HG03066 (cell line): ENCODE data around the gene ADM.
"Not testable (repeated sequence)": the region's sequence is repeated elsewhere in the genome, so short reads cannot be mapped to it uniquely, and the experiment has no call there.

Experiments used
- ATAC-seq: cut with Tn5 transposase; IDR thresholded peaks from one replicate; pipeline ENCODE4 v1.9.1; 2021; ENCODE audit warnings: low read depth; ENCODE audit not compliant: unreplicated experiment

The ADM gene, protein sequence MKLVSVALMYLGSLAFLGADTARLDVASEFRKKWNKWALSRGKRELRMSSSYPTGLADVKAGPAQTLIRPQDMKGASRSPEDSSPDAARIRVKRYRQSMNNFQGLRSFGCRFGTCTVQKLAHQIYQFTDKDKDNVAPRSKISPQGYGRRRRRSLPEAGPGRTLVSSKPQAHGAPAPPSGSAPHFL

DNA sequence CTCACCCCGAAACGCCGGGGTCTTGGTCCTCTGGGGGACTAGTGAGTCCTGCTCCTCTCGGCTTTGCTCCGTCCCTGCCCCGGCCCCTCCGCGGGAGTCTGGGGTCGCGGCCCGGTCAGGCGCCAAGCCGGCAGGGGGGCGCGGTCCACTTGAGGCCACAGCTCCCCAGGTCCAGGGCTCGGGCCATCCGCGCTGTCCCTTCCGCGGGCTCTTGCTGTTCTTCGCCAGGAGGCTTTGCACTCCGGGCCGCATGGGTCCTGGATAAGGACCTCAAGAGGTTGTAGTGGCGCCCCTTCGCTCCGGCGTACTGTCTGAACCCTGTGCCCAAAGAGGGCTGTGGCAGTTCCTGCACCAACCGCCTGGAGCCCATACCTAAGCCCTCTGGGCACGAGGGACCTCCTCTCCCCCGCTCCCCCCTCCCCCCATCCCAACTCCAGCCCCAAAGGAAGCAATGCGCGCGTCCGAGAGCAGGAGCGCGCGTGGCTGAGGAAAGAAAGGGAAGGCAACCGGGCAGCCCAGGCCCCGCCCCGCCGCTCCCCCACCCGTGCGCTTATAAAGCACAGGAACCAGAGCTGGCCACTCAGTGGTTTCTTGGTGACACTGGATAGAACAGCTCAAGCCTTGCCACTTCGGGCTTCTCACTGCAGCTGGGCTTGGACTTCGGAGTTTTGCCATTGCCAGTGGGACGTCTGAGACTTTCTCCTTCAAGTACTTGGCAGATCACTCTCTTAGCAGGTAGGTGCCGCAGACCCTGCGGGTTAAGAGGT lies at the start of gene ADM:
TSS of gene ADM (plus strand) at position 579 of the 767 bp plus-strand sequence. CDS start 628 bp downstream, outside the sequence.
- ATAC-seq: no peak

DNA sequence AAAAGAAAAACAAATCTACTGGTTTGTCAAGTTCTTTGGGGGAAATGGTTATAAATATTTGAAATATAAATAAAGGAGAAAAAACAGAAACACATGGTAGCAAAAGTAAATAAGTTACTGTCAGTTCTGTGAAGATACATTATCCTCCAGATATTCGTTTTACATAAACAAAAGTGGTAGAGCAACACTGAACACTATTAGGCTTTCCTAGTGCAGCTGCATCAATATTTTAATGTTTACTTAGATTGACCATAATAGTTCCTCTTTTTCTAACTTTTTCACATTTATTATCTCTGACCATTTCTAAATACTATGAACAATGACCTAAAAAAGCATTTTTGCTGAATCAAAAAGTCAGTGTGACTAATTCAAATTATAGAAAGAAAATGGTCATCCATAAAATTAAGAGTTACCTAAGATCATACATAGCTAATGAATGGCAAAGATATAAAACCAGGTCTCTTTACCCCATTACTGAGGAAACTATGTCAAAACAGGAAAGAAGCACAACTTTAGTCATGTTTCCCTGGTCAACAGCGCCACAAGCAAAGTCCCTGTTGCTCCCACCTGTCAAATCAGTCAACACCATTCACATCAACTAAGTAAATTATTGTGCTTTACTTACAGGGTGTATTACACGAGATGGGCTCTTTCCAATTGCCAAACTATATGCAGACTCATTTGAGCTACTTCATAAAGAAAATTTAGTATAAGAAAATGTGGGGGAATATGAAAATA lies 49.3 kb upstream of the ADM start:
- no peak for ATAC-seq

DNA sequence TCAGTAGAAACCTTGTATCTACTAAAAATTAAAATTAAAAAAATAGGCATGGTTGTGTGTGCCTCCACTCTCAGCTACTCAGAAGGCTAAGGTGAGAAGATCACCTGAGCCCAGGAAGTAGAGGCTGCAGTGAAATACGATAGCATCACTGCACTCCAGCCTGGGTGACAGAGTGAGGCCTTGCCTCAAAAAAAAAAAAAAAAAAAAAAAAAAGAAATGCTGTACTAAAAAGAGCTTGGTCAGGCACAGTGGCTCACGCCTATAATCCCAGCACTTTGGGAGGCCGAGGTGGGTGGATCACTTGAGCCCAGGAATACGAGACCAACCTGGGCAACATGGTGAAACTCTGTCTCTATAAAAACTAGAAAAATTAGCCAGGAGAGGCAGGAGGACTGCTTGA lies 47.4 kb upstream of the ADM start:
- ATAC-seq: no peak

DNA sequence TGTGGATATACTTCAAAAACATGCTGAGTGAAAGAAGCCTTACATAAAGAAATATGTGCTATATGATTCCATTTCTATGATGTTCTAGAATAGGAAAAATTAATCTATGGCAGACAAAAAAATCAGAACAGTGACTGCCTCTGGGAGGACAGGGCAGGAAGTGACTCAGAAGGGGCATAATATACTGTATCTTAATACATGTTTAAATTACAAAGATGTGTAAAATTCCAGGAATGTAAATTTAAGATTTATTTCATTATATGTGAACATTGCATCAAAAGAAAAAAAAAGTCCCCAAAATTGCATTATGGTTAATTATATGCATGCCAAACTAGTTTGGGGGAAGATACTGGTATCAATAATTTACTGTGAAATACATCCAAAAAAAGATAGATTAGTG lies 43.1 kb upstream of the ADM start:
- ATAC-seq: no peak

DNA sequence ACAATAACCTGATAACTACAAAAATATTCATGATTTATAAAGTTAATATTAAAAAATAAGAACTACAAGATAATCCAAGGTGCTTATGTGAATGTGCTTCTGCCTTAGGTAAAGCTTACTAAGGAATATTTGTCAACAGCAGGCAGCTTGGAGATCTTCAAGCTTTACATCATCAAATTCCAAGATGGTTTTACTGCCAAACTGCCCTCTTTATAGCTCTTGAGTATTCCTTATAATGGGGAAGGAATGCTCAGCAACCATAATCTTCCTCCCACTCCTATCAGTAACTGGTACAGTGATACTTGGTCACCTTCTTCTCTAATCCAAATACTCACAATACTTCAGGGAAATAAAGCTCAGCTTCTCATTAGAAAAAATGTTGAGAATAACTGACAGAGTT lies 40.9 kb upstream of the ADM start:
- no peak for ATAC-seq

DNA sequence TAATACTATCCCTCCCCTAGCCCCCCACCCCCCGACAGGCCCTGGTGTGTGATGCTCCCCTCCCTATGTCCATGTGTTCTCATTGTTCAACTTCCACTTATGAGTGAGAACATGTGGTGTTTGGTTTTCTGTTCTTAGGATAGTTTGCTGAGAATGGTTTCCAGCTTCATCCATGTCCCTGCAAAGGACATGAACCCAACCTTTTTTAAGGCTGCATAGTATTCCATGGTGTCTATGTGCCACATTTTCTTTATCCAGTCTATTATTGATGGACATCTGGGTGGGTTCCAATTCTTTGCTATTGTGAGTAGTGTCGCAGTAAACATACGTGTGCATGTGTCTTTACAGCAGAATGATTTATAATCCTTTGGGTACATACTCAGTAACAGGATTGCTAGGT lies 40.2 kb upstream of the ADM start:
- ATAC-seq: not testable (repeated sequence)

DNA sequence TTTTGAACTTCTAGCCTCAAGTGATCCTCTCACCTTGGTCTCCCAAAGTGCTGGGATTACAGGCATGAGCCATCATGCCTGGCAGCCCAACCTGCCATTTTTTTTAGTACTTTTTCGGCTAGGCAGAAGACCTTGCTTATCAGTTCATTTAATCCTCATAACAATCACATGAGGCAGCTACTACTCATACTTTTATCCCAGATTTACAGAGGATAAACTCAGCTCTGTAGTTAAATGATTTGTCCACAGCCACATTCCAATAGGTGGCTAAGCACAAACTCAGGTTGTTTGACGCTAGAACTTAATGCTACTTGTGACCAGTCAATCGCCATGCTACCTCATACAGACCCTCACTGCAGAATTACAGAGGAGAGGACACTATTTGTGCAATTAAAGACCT lies 38.9 kb upstream of the ADM start:
- ATAC-seq: no peak

DNA sequence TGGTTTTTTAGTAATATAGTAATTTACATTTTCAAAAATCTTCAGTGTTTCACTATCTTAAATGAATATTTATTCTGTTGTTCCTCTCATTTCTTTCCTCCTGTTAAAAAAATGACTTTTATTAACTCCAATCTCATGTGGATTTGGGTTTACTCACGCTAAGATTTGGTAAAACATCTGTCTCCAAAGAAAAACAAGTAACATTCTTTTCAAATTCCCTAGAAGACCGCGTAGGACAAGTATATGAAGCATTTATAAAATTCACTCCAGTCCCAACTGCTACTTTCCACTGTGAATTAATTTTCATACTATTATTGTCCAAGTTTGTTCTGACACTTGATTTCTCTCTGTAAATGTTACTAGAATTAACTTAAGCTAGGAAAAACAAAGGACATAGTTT lies 37.1 kb upstream of the ADM start:
- no peak for ATAC-seq

DNA sequence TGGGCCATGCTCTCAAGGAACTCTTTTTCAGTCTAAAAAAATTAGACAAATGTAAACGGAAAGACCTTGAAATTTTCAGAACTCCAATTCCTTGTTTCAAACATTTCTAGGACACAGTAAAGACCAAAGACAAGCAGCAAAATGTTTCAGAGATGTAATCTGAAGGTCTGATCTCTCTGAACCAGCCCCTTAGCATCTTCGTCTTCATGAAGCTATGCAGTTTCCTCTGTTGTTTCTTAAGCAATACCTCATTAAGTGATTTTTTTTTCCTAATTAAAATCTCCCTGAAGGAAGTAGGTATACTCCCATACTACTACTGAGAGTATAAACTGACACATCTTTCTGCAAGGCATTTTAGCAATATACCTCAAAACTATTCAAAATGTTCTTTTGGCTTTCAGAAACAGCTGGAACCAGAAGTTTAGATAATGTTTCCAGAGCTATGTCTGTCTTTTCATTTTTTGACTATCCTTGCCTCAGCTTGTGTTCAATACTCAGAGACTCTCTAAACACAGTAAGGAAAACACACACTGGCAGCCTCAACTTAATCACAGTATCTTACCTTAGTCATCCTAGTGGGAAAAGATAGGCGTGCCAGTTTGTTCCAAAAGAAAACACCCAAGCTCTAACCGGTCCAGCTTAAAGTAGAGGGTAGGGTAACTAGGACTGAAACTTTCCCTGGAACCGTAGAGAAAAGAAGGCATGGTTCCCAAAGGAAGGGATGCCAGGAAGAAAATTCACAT lies 36.0 kb upstream of the ADM start:
- ATAC-seq: no peak

DNA sequence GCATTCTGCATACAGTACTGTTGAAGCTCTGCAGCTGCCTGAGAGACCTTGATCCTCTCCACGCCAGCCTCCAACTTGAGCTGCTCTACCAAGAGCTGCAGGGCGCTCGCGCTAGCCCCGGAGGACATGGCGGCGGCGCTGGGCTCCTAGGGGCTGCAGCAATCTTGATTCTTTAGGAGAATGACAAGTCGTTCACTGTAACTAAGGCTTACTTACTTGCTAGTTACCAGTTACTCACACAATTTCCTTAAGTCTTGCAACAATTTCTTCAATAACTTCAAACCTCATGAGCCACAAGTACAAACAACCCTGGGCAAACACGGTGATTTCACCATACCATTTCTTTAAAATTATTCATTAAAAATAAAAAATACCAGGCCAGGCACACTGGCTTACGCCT lies 32.7 kb upstream of the ADM start:
- no peak for ATAC-seq

DNA sequence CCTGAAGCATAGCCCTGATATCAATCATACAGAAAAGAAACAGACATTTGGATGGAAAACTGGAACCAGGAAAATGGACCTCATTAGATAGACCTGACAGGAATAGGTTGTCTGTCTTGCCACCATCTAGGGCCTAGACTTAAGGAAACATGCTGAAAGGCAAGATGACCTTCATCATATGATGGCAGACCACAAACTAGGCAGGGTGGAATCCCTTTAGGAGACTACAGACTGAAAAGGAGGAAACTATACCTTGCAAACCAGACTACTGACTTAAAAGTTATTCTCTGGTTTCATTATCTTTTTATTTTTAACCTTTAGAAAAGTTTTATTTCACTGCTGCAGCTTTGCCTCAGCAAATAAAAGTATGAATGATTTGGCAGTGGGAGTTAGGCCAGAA lies 31.1 kb upstream of the ADM start:
- no peak for ATAC-seq

DNA sequence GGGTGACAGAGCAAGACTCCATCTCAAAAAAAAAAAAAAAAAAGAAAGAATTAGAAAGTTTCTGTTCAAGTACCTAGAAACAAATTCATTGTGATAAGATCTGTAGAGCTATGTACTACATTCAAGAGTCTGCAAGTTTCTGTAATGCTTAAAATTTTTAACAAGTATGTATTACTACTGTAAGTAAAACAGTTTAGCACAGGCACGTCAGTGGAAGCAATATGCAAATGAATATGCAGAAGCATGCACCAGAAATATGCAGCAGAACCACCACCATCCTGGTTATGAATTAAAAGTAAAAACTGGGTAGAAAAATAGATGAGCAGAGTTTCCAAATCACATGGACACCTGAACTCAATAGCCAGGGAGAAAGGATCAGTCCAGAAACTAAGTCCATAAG lies 30.1 kb upstream of the ADM start:
- no peak for ATAC-seq

DNA sequence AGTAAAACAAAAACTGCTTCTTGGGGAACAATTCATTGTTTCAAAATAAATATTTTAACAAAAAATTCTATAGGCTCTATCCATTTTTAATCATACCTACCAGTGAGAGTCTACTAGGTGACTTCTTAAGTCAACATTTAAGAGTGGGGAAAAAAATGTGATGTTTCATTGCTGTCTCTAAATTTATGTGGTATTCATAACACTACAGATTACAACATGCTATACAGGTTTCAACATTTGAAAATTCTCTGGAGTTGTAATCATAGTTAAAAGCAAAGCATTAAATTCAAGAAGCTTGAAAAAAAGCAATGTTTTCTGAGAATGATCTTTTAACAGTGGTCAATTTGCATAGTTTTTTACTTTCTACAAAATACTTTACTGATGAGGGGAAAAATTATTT lies 29.2 kb upstream of the ADM start:
- no peak for ATAC-seq

DNA sequence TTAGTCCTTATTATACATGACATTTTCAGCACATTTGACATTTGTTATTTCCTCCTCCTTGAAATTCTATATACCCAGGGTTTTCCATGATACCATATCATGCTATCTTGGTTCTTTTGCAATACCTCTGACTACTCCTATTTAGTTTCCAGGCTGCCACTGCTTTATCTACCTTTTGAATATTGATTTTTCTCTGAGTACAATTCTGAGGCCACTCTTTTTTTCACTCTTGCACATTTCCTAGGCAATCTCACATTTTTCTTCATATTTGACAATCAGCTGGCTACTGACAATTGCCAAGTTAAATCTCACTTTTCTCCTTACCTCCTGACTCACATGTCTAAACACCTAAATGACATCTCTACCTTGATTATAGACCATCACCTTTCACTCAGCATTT lies 22.8 kb upstream of the ADM start:
- ATAC-seq: no peak

DNA sequence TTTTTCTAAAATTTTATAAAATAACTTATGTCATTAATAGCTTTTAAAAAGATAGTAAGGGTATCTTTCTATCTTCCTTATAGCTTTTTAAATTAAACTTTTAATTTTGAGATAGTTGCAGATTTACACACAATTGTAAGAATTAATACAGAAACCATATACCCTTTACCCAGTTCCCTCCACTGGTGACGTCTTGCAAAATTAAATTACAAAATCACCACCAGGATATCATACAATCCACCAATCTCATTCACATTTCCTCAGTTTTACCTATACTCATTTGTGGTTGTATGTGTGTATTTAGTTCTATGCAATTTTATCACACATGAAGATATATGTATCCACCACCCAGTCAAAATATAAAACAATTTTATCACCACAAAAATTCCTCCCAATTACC lies 20.9 kb upstream of the ADM start:
- ATAC-seq: no peak

DNA sequence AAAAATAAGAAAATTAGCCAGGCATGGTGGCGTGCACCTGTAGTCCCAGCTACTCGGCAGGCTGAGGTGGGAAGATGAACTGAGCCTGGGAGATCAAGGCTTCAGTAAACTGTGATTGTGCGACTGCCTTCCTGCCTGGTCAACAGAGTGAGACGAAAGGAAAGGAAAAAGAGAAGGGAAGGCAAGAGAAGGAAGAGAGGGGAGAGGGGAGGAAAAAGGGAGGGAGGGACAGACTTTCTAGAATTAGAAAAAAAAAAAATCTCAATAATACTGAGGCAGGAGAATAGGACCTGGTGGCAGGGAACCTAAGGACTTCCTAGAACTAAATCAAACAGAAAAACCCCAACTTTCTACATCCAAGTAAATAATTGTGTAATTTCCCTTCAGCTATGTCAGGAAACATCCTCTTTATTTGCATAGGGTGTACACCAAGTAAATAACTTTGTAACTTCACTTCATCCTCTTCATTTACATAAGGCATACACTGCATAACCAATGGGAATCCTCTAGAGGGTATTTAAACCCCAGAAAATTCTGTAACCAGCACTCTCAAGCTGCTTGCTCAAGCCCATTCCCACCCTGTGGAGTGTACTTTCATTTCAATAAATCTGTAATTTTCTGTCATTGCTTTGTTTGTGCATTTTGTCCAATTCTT lies 19.6 kb upstream of the ADM start:
- no peak for ATAC-seq

DNA sequence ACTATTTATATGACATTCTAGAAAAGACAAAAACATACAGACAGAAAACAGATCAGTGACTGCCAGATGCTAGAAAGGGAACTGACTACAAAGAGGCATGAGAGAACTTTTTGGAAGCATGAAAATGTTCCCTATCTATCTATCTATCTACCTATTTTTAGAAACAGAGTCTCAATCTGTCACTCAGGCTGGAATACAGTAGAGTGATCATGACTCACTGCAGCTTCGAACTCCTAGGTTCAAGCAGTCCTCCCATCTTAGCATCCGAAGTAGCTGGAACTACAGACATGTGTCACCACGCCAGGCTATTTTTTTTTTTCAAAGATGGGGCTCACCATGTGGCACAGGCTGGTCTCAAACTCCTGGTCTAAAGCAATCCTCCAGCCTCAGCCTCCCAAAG lies 17.7 kb upstream of the ADM start:
- no peak for ATAC-seq

DNA sequence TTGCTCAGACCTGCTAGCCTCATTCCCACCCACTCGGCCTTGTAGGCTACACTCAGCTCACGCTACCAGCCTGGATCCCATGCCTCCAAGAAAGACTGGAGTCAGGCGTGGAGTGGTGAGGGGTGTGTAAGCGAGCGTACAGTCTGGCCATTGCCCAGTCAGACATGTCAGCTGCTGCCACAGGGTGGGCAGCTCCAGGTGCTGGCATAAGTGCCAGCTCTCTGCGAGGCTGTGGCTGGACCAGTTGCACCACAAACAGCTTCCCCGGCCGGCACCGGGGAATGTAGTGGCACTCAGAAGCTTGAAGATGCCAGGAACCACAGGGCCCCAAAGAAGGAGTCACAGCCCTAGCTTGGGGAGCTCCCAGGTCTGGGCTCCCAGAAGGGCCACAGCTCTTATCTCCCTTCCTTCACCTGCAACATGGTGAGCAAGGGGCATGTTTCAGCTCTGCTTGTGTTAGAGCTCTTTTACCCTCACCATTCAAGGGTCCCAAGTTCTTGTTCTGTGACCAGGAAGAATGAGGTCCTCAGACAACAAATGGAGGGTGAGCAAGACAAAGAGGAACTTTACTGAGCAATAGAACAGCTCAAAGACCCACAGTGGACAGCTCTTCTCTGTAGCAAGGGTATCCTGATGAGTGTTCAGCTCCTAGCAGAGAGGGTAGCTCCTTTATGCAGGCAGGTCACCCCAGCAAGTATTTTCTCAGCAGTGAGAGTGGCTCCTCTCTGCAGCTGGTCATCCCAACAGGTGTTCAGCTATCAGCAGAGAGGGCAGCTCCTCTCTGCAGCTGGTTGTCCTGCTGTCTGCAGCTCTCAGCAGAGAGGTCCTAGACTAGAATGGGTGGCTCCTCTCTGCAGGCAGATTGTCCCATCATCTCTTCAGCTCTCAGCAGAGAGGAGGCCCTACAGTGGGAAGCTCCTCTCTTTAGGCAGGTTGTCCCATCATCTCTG lies 16.8 kb upstream of the ADM start:
- no peak for ATAC-seq

DNA sequence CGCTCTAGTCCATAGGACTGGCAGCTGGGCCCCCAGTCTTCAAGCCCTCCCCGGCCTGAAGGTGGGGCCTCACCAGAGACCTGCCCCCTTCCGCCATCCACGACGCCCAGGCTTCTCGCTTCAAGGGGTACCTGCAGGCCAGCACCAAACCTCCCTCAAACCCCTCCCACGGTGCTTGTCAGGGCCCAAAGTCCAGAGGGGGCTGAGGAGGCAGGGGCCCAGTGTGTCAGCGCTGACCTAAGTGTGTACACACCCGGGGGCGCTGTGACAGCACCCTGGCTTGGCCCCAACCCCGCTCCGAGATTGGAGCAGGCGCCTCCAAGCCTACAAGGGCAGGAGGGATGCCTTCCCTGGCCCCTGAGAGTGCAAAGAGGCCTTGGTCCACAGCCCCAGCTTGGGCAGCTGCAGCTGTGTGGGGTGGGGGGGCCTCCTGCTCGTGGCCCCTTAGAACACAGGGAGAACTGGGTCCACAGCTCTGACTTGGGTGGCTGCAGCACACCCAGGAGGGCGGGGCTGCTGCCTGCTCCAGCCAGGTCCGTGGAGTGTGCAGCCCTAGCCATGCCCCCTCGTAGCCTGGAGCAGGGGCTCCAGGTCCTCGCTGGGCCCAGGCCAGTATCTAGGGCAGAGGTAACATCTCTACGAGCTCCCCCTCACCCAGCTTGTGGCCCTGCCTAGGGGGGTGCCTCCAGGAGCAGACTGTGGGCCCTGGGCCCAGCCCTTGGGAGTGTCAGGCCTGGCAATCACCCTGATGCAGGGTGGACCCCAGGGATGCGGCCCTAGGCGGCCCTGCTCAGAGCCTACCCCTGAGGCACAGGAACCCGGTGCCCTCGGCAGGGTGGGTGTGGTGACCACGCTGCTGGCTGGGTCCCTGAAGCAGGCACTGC lies 15.8 kb upstream of the ADM start:
- no peak for ATAC-seq
